C4-2B (cell line): ENCODE measurements around the gene ABCE1.

Experiments
- CTCF ChIP-seq: fragments of 450-650 bp; conservative IDR thresholded peaks from 2 replicates; pipeline ENCODE4 v1.5.1; 2017; ENCODE audit warnings: mild to moderate bottlenecking
- ZFX ChIP-seq: fragments of 450-650 bp; IDR thresholded peaks from 2 replicates; pipeline ENCODE4 v1.6.1; 2017

- TF ChIP-seq CTCF (no peak), ZFX (no peak)
These were observed 27.3 kb downstream of the ABCE1 start for GRCh38 chr4:145125396-145125795.
